ENCODE measurements around the gene NAA10.

DNA sequence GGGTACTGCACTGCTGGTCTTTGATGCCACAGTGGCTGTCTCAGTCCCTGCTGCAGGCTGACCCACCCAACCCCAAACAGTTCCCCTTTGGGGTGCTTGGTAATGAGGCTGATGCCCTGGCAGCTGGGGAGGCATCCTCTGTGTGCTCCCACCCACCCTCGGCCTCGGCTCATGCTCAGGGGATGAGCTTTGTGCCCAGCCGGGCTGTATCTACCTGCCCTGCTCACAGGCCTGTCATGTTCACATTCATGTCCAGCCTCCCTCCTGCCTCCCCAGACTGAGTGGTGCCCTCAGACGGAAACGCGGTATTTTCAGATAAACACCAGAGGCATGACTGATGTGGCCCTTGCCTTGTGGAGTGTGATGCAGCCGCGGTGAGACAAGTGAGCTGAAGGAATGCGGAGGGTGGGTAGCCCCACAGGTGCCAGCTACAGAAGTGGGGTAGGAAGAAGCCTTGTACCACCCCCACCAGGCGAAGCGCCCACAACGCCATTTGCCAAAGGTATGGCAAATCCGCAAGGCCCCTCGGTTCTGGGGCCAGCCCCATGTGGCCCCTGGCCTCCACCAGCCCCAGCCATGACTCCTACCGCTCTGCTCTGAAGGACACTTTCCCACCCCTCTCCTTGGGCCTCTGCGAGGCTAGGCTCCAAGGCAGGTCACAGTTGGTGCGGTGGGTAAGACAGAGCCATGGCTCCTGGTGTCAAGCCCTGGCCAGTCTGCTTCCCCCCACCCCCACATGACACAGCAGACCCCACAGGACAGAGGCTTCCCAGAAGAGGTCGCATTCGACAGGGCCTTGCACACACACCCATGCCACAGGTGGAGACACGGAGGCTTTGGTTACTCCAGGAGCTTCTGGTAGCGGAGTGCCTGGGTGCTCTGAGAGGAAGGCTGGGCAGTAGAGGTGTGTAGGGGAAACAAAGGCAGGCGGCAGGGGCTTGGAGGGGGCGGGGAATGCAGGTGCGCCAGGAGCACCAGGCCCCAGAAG is 11.4 kb upstream of the NAA10 start:
- TF ChIP-seq, protein P1, sequence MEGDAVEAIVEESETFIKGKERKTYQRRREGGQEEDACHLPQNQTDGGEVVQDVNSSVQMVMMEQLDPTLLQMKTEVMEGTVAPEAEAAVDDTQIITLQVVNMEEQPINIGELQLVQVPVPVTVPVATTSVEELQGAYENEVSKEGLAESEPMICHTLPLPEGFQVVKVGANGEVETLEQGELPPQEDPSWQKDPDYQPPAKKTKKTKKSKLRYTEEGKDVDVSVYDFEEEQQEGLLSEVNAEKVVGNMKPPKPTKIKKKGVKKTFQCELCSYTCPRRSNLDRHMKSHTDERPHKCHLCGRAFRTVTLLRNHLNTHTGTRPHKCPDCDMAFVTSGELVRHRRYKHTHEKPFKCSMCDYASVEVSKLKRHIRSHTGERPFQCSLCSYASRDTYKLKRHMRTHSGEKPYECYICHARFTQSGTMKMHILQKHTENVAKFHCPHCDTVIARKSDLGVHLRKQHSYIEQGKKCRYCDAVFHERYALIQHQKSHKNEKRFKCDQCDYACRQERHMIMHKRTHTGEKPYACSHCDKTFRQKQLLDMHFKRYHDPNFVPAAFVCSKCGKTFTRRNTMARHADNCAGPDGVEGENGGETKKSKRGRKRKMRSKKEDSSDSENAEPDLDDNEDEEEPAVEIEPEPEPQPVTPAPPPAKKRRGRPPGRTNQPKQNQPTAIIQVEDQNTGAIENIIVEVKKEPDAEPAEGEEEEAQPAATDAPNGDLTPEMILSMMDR (conservative IDR thresholded peaks at IDR 0.05): no peak
- TF ChIP-seq ZFX (IDR thresholded peaks at IDR 0.05): no peak

Data from C4-2B (cell line).